Calu3 (cell line): ENCODE measurements around the gene LSR. TPM values are rescaled to one million over a fixed set of nuclear protein-coding genes. Genes with fewer than 3 reads are reported as not detected.

ENCODE experiments used
- BruUV-seq: library from RNA; stranded (reverse); fragments of 400-500 nt; replicated peaks from 2 replicates; lab custom pipeline; 2021; lab: Mats Ljungman, UMichigan
- CTCF ChIA-PET: fragments of 300-600 bp; sonication (Branson Sonifier 250); formaldehyde crosslinking; loops from one replicate; lab custom pipeline; 2022; ENCODE audit warnings: antibody characterized with exemption; lab: Charles Lee
- DNase-seq: peaks from one replicate; pipeline ENCODE4 v3.0.0; 2022
- H3K27ac Mint-ChIP-seq: one replicate; pipeline ENCODE4 v1.8.0; 2022; ENCODE audit warnings: mixed read lengths; ENCODE audit not compliant: unreplicated experiment
- H3K27me3 Mint-ChIP-seq: one replicate; pipeline ENCODE4 v1.8.0; 2022; ENCODE audit warnings: mixed read lengths; ENCODE audit not compliant: unreplicated experiment
- H3K36me3 Mint-ChIP-seq: one replicate; pipeline ENCODE4 v1.8.0; 2022; ENCODE audit warnings: mild to moderate bottlenecking, moderate library complexity, mixed read lengths; ENCODE audit not compliant: insufficient read depth, unreplicated experiment
- H3K4me1 Mint-ChIP-seq: one replicate; pipeline ENCODE4 v1.8.0; 2022; ENCODE audit warnings: mild to moderate bottlenecking, low read depth, mixed read lengths; ENCODE audit not compliant: unreplicated experiment
- H3K4me3 Mint-ChIP-seq: one replicate; pipeline ENCODE4 v1.8.0; 2022; ENCODE audit warnings: mild to moderate bottlenecking, low read depth, moderate library complexity, mixed read lengths; ENCODE audit not compliant: unreplicated experiment
- H3K9me3 Mint-ChIP-seq: one replicate; pipeline ENCODE4 v1.8.0; 2022; ENCODE audit warnings: low read depth, mixed read lengths; ENCODE audit not compliant: unreplicated experiment
- CTCF ChIP-seq: fragments of 200-600 bp; IDR thresholded peaks from one replicate; pipeline ENCODE4 v1.8.0; 2022; ENCODE audit warnings: antibody characterized with exemption; ENCODE audit not compliant: unreplicated experiment
- intact Hi-C: fragments of 100-400 bp; cut with micrococcal nuclease; formaldehyde crosslinking; loops from one replicate; pipeline ENCODE4 v1.10.0; 2022; ENCODE audit not compliant: unreplicated experiment
- total RNA-seq: library from RNA; stranded (reverse); gene quantifications from 2 replicates; pipeline ENCODE4 v1.2.3, GENCODE V29; 2022

The LSR gene
- total RNA-seq, 1 experiment from 2014 or later = 494 TPM

GRCh38 chr19:35271546-35271945 lies 22.7 kb downstream of the LSR start:
- peaks cover 84% of the 10 kb centered on the region for H3K36me3 Mint-ChIP-seq
- no peak overlapping the region for H3K4me3 Mint-ChIP-seq
- H3K9me3 Mint-ChIP-seq = no peaks in the 10 kb centered on the region
- no TSS peak for BruUV-seq
- no peak overlapping the region for H3K27ac Mint-ChIP-seq
- intact Hi-C loops = no loop called here
- no peak for DNase-seq
- no peaks in the 10 kb centered on the region for H3K27me3 Mint-ChIP-seq
- TF ChIP-seq CTCF = no peak
- H3K4me1 Mint-ChIP-seq = no peaks in the 10 kb centered on the region
- CTCF ChIA-PET = no interaction called here

GRCh38 chr19:35272122-35272719 lies 23.4 kb downstream of the LSR start:
- no peak for TF ChIP-seq CTCF
- no peak for DNase-seq
- intact Hi-C loops = no loop called here
- Mint-ChIP-seq H3K4me3 (no peak overlapping the region), H3K36me3 (peaks cover 84% of the 10 kb centered on the region), H3K9me3 (no peaks in the 10 kb centered on the region), H3K27ac (no peak overlapping the region), H3K27me3 (no peaks in the 10 kb centered on the region), H3K4me1 (no peaks in the 10 kb centered on the region)
- BruUV-seq = no TSS peak
- CTCF ChIA-PET = interaction anchor here (0.6 kb wide), 1 partner anchor 574 kb away, joined by 9 read pairs; no protein-coding TSS in a partner anchor

- no peak for DNase-seq
- no peaks in the 10 kb centered on the region for H3K4me1 Mint-ChIP-seq
- H3K4me3 Mint-ChIP-seq = no peak overlapping the region
- H3K27me3 Mint-ChIP-seq = no peaks in the 10 kb centered on the region
- CTCF ChIA-PET = interaction anchor here (0.6 kb wide), 1 partner anchor 12 kb away, joined by 5 read pairs; no protein-coding TSS in a partner anchor
- BruUV-seq = no TSS peak
- intact Hi-C loops = no loop called here
- TF ChIP-seq CTCF = no peak
- H3K36me3 Mint-ChIP-seq = peaks cover 84% of the 10 kb centered on the region
- no peak overlapping the region for H3K27ac Mint-ChIP-seq
- no peaks in the 10 kb centered on the region for H3K9me3 Mint-ChIP-seq
These were observed 24.3 kb downstream of the LSR start for GRCh38 chr19:35272954-35273649.

- intact Hi-C loops = no loop called here
- Mint-ChIP-seq H3K9me3 (no peaks in the 10 kb centered on the region), H3K27me3 (no peaks in the 10 kb centered on the region), H3K27ac (no peak overlapping the region), H3K4me1 (no peaks in the 10 kb centered on the region), H3K4me3 (no peak overlapping the region), H3K36me3 (peaks cover 82% of the 10 kb centered on the region)
- no peak for DNase-seq
- no TSS peak for BruUV-seq
- TF ChIP-seq CTCF = no peak
- CTCF ChIA-PET = interaction anchor here (0.5 to 1.4 kb wide), 2 partner anchors 12 to 58 kb away, joined by 3 to 4 read pairs; no protein-coding TSS in a partner anchor
These were observed 25.0 kb downstream of the LSR start for GRCh38 chr19:35273686-35274259.
